HG03108 (cell line): ENCODE measurements around the gene CLBA1.
"Not testable (repeated sequence)": the region's sequence is repeated elsewhere in the genome, so short reads cannot be mapped to it uniquely, and the experiment has no call there.

Experiments used
- ATAC-seq: cut with Tn5 transposase; IDR thresholded peaks from one replicate; pipeline ENCODE4 v1.9.1; 2021; ENCODE audit warnings: moderate library complexity; ENCODE audit not compliant: unreplicated experiment

The CLBA1 gene

GRCh38 chr14:104947881-104948735 lies 37.5 kb upstream of the CLBA1 start:
- ATAC-seq = not testable (repeated sequence)

GRCh38 chr14:104948736-104949031 lies 36.9 kb upstream of the CLBA1 start:
- ATAC-seq = no peak

- not testable (repeated sequence) for ATAC-seq
Measured at GRCh38 chr14:104949406-104949955, 36.1 kb upstream of the CLBA1 start.

- no peak for ATAC-seq
Measured at GRCh38 chr14:104950021-104950420, 35.6 kb upstream of the CLBA1 start.

GRCh38 chr14:104950701-104951100 lies 34.9 kb upstream of the CLBA1 start:
- not testable (repeated sequence) for ATAC-seq

GRCh38 chr14:104951863-104952657 lies 33.5 kb upstream of the CLBA1 start:
- not testable (repeated sequence) for ATAC-seq

GRCh38 chr14:104953097-104953496 lies 32.5 kb upstream of the CLBA1 start:
- ATAC-seq = no peak

- no peak for ATAC-seq
Measured at GRCh38 chr14:104953896-104954656, 31.5 kb upstream of the CLBA1 start.

GRCh38 chr14:104954746-104955395 lies 30.7 kb upstream of the CLBA1 start:
- ATAC-seq = no peak

GRCh38 chr14:104955396-104955770 lies 30.2 kb upstream of the CLBA1 start:
- ATAC-seq = no peak

GRCh38 chr14:104956290-104956890 lies 29.2 kb upstream of the CLBA1 start:
- no peak for ATAC-seq

- ATAC-seq = no peak
Measured at GRCh38 chr14:104957146-104958113, 28.2 kb upstream of the CLBA1 start.

- no peak for ATAC-seq
Measured at GRCh38 chr14:104964546-104964945, 21.0 kb upstream of the CLBA1 start.

- no peak for ATAC-seq
Measured at GRCh38 chr14:104965561-104966231, 19.9 kb upstream of the CLBA1 start.

- ATAC-seq = no peak
Measured at GRCh38 chr14:104966261-104966865, 19.2 kb upstream of the CLBA1 start.

GRCh38 chr14:104966981-104967385 lies 18.6 kb upstream of the CLBA1 start:
- no peak for ATAC-seq

GRCh38 chr14:104967386-104968152 lies 18.0 kb upstream of the CLBA1 start:
- ATAC-seq = no peak
